HUES64 (cell line): ENCODE data around the gene UVRAG.

ENCODE experiments used
- H3K27ac ChIP-seq: 2 replicates; pipeline ENCODE4 v1.7.0; 2013; ENCODE audit warnings: low read depth, low read length, inconsistent platforms
- H3K27me3 ChIP-seq: 2 replicates; pipeline ENCODE4 v1.6.1; 2013; ENCODE audit warnings: mild to moderate bottlenecking, low read length; ENCODE audit not compliant: insufficient read depth
- H3K36me3 ChIP-seq: 2 replicates; pipeline ENCODE4 v1.6.1; 2013; ENCODE audit warnings: mild to moderate bottlenecking, low read length; ENCODE audit not compliant: insufficient read depth
- H3K4me1 ChIP-seq: 2 replicates; pipeline ENCODE4 v1.6.1; 2013; ENCODE audit warnings: mild to moderate bottlenecking, low read length, moderate library complexity; ENCODE audit not compliant: insufficient read depth
- H3K4me3 ChIP-seq: 2 replicates; pipeline ENCODE4 v1.5.1; 2013; ENCODE audit warnings: mild to moderate bottlenecking, low read length, moderate library complexity
- H3K9ac ChIP-seq: 2 replicates; pipeline ENCODE4 v1.6.1; 2013; ENCODE audit warnings: mild to moderate bottlenecking, low read depth, low read length
- H3K9me3 ChIP-seq: 2 replicates; pipeline ENCODE4 v1.6.1; 2013; ENCODE audit warnings: low read depth, low read length; ENCODE audit not compliant: insufficient read depth
- WGBS: fragments of 150-250, 120-280 bp; methylation state at CpG from one replicate; pipeline ENCODE4 v1.1.7; 2013; ENCODE audit warnings: missing lambda C conversion rate; 5-methylcytosine and 5-hydroxymethylcytosine counted together

The UVRAG gene

GRCh38 chr11:75910426-75911145, 95.6 kb downstream of the UVRAG start:
- no peaks in the 10 kb centered on the region for H3K9me3 ChIP-seq
- H3K4me3 ChIP-seq = no peak overlapping the region
- 92% methylated on average over 2 of the region's 3 CpGs for WGBS

GRCh38 chr11:75911459-75911858, 96.4 kb downstream of the UVRAG start:
- H3K4me3 ChIP-seq = no peak overlapping the region
- no peak overlapping the region for H3K9ac ChIP-seq
- no peaks in the 10 kb centered on the region for H3K27me3 ChIP-seq
- H3K4me1 ChIP-seq = no peaks in the 10 kb centered on the region
- no peak overlapping the region for H3K27ac ChIP-seq
- peaks cover 3% of the 10 kb centered on the region; the same call in 1 of the 2 replicates for H3K36me3 ChIP-seq
- 93% methylated on average over 11 of the region's 11 CpGs for WGBS
- no peaks in the 10 kb centered on the region for H3K9me3 ChIP-seq

More at GRCh38 chr11:75910426-75911145, 95.6 kb downstream of the UVRAG start:
- Histone ChIP-seq H3K4me1 (no peaks in the 10 kb centered on the region), H3K36me3 (peaks cover 3% of the 10 kb centered on the region; the same call in 1 of the 2 replicates), H3K27me3 (no peaks in the 10 kb centered on the region), H3K27ac (no peak overlapping the region), H3K9ac (no peak overlapping the region)

DNA sequence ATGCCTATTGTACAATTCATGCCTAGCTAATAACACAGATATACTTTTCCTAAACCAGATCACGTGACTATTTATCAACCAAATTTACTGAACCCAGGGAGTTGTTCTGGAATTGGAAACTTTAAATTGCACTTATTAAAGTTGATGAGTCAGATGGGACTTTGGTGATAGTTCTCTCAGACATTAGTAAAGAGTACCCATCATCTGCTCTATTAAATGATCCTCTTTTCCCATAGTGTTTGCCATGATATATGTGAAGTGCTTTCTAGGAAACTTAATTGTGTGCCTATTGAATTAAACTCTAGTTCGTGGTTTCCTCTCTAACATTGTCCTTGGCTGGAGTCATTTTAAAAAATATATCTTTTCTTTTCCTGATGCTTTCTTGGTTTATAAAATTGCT, 99.0 kb downstream of the UVRAG start:
- H3K4me3 ChIP-seq = no peak overlapping the region
- no peak overlapping the region for H3K9ac ChIP-seq
- 80% methylated on average over 2 of the region's 2 CpGs for WGBS
- H3K27me3 ChIP-seq = no peaks in the 10 kb centered on the region
- peaks cover 3% of the 10 kb centered on the region; the same call in 1 of the 2 replicates for H3K36me3 ChIP-seq
- H3K4me1 ChIP-seq = no peaks in the 10 kb centered on the region
- no peak overlapping the region for H3K27ac ChIP-seq
- H3K9me3 ChIP-seq = no peaks in the 10 kb centered on the region

DNA sequence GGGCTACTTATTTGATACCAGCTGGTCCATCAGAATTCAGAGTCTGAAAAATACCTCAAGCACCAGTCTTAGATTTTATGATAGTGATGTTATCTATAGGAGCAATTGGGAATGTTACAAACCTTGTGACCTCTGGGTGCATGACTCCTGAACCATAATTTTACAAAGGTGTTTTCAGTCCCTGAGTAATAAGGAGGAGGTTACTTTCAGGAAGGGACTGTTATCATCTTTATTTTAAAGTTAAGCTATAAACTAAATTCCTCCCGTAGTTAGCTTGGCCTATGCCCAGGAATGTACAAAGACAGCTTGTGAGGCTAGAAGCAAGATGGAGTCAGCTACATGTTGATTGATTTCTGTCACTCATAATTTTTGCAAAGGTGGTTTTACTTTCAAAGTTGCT, 101.9 kb downstream of the UVRAG start:
- H3K36me3 ChIP-seq = peaks cover 3% of the 10 kb centered on the region; the same call in 1 of the 2 replicates
- no peaks in the 10 kb centered on the region for H3K4me1 ChIP-seq
- H3K4me3 ChIP-seq = no peak overlapping the region
- H3K9ac ChIP-seq = no peak overlapping the region
- H3K27ac ChIP-seq = no peak overlapping the region
- H3K27me3 ChIP-seq = no peaks in the 10 kb centered on the region
- 94% methylated on average over 1 of the region's 1 CpG for WGBS
- H3K9me3 ChIP-seq = no peaks in the 10 kb centered on the region

- no peak overlapping the region for H3K9ac ChIP-seq
- no peak overlapping the region for H3K27ac ChIP-seq
- no peaks in the 10 kb centered on the region for H3K9me3 ChIP-seq
- 99% methylated on average over 5 of the region's 7 CpGs for WGBS
- no peaks in the 10 kb centered on the region for H3K27me3 ChIP-seq
- H3K4me3 ChIP-seq = no peak overlapping the region
- no peaks in the 10 kb centered on the region for H3K36me3 ChIP-seq
- no peaks in the 10 kb centered on the region for H3K4me1 ChIP-seq
Measured at GRCh38 chr11:75918331-75918730, 103.3 kb downstream of the UVRAG start.

GRCh38 chr11:75919525-75919924, 104.5 kb downstream of the UVRAG start:
- WGBS = 100% methylated on average over 2 of the region's 2 CpGs
- no peak overlapping the region for H3K9ac ChIP-seq
- no peak overlapping the region for H3K4me3 ChIP-seq
- no peaks in the 10 kb centered on the region for H3K36me3 ChIP-seq
- H3K4me1 ChIP-seq = no peaks in the 10 kb centered on the region
- H3K9me3 ChIP-seq = no peaks in the 10 kb centered on the region
- H3K27ac ChIP-seq = no peak overlapping the region
- no peaks in the 10 kb centered on the region for H3K27me3 ChIP-seq

- H3K9ac ChIP-seq = no peak overlapping the region
- H3K4me3 ChIP-seq = no peak overlapping the region
- no peaks in the 10 kb centered on the region for H3K27me3 ChIP-seq
- H3K4me1 ChIP-seq = no peaks in the 10 kb centered on the region
- no CpG with 5 or more reads among the region's 1 CpG for WGBS
- no peaks in the 10 kb centered on the region for H3K9me3 ChIP-seq
- H3K36me3 ChIP-seq = no peaks in the 10 kb centered on the region
- no peak overlapping the region for H3K27ac ChIP-seq
Measured at GRCh38 chr11:75920848-75921247, 105.8 kb downstream of the UVRAG start.

DNA sequence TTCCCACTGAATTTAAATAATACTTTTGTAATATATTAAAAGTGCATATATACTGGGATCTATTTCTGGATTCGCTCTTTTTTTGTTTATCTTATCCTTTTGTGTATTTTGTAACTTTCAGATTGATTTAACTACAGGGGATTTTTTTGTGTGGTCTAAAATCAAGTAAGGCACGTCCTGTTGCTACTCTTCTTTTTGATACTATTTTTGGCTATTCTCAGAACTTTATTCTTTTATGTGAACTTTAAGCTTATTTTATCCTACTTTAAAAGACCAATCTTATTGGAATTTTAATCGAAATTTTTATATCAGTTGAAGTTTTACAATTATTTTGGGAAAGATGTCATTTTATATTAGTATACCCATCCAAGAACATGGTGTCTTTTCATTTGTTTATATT, 106.8 kb downstream of the UVRAG start:
- H3K9me3 ChIP-seq = no peaks in the 10 kb centered on the region
- no peaks in the 10 kb centered on the region for H3K4me1 ChIP-seq
- no peak overlapping the region for H3K27ac ChIP-seq
- no peak overlapping the region for H3K4me3 ChIP-seq
- H3K9ac ChIP-seq = no peak overlapping the region
- no peaks in the 10 kb centered on the region for H3K36me3 ChIP-seq
- 100% methylated on average over 1 of the region's 3 CpGs for WGBS
- H3K27me3 ChIP-seq = no peaks in the 10 kb centered on the region

DNA sequence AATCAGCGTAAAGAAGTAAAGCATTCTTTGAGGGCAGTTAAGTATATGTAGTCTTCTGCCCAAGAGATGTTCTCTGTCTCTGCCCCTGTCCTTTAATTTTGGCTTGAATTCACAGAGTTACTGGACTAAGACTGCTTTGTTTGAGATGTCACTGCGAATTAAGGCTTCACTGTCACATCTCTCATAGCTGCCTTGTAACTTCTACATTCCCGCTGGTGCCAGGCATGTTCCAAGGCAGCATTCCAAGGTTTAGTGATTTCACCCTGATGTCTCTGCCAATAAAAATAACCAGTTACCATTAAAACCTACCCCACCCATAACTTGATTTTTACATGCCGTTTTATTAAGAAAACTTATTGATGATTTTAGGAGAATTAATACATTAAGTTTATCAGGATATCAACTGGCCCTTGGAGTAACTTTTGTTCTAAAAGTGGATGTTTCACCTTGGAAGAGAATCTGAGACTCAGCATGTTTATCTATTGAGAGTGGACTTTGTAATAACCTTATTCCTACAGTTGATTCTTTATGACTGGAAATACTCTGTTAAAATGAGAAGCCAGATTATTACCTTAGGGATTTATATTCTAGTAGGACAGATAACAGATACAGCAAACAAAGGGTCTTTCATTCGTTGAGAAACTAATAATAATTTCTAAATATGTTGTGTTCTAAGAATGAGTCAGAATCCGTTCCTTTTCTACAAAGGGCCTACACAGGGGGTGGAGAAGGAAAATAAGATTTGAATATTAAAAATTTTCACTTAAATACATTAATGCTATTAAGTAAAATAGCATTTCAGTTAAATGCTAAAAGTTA, 110.2 kb downstream of the UVRAG start:
- WGBS = 94% methylated on average over 3 of the region's 6 CpGs

DNA sequence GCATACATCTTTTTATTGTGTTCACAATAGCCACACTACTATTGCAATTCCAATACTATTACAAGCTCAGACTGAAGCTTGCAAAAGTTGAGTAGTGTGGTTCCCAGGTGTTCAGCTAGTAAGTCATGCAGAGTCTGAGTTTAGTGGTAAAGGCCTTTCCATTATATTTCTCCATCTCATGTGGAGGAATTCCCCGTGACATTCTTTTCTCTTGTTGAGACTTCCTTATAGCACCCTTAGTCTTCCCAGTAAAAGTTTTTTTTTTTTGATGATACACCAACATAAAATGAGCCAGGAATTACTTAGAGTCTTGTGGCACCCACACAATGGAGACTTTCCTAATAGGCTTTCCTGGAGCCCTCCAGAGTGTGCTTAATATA, 110.8 kb downstream of the UVRAG start:
- 92% methylated on average over 1 of the region's 1 CpG for WGBS
- Histone ChIP-seq H3K27ac (no peak overlapping the region), H3K36me3 (no peaks in the 10 kb centered on the region), H3K4me3 (no peak overlapping the region), H3K9ac (no peak overlapping the region), H3K27me3 (no peaks in the 10 kb centered on the region), H3K4me1 (no peaks in the 10 kb centered on the region), H3K9me3 (no peaks in the 10 kb centered on the region)

More for the DNA sequence above, 110.2 kb downstream of the UVRAG start:
- no peak overlapping the region for H3K4me3 ChIP-seq
- no peaks in the 10 kb centered on the region for H3K36me3 ChIP-seq
- H3K9me3 ChIP-seq = no peaks in the 10 kb centered on the region
- H3K4me1 ChIP-seq = no peaks in the 10 kb centered on the region
- no peak overlapping the region for H3K9ac ChIP-seq
- H3K27ac ChIP-seq = no peak overlapping the region
- no peaks in the 10 kb centered on the region for H3K27me3 ChIP-seq

DNA sequence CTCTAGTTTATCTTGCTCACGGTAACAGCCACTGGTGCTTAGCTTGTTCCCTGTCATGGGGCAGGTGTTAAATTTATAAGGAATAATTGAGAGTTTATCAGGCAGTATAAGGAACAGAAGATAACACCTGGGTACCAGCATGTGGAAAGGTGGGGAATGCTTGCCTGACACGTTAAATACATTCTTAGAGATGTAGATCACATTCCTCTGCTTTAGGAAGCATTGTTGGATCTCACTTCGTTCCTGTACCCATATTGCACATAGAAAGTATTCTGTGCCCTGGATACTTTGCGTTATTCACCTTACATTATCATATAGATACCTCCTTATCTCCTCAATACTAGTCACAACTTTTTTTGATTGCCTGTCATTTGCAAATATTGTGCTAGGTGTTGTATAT, 114.7 kb downstream of the UVRAG start:
- Histone ChIP-seq H3K9ac (no peak overlapping the region), H3K9me3 (no peaks in the 10 kb centered on the region), H3K36me3 (no peaks in the 10 kb centered on the region), H3K4me1 (no peaks in the 10 kb centered on the region), H3K4me3 (no peak overlapping the region), H3K27ac (no peak overlapping the region), H3K27me3 (no peaks in the 10 kb centered on the region)
- WGBS = 90% methylated on average over 4 of the region's 4 CpGs
